HG02623 (cell line): ENCODE results near the gene CABP7.

ENCODE experiments used
- ATAC-seq: cut with Tn5 transposase; IDR thresholded peaks from one replicate; pipeline ENCODE4 v1.9.1; 2021; ENCODE audit warnings: moderate library complexity; ENCODE audit not compliant: unreplicated experiment

The CABP7 gene

GRCh38 chr22:29722151-29722550 lies 2.3 kb downstream of the CABP7 start:
- ATAC-seq: no peak

DNA sequence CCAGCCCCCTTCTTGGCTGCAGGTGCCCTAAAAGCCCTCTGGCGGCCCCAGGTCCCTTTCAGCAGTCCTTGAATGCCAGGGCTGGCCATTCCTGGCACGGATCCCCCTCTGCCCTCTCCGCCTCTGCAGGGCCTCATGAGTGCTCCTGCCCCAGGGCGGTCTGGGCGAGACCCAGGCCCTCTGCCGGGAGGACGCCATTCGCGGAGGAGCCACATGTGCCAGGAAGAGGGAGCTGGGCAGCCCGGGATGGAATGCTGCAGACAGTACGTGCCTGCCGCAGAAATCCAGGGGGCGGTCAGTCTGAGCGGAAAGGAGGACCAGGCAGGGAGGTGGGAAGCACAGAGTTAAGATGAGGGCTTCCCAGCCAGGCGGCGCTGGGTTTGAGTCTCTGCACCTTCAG lies 2.8 kb downstream of the CABP7 start:
- ATAC-seq: no peak

GRCh38 chr22:29723766-29724165 lies 4.0 kb downstream of the CABP7 start:
- no peak for ATAC-seq

DNA sequence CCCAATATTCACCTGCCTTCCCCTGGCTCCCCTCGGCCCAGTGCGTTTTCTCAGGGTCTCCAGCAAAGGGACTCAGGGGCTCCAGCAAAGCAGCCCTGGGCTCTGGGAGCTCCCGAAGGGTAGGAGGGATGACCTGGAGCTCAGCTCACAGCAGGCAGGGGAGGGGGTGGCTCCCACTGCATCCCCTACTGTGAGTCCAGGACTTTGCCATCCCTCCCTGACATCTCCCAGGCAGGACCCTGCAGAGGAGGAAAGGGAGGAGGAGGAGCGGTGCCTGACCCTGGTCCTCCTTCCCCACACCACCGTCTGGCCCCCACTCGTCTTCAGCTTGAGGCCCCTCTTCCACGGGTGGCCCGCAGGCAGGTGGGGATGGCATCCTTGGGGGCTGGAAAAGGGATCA lies 5.0 kb downstream of the CABP7 start:
- ATAC-seq: no peak

- ATAC-seq: no peak
These were observed 6.3 kb downstream of the CABP7 start for GRCh38 chr22:29726106-29726505.

DNA sequence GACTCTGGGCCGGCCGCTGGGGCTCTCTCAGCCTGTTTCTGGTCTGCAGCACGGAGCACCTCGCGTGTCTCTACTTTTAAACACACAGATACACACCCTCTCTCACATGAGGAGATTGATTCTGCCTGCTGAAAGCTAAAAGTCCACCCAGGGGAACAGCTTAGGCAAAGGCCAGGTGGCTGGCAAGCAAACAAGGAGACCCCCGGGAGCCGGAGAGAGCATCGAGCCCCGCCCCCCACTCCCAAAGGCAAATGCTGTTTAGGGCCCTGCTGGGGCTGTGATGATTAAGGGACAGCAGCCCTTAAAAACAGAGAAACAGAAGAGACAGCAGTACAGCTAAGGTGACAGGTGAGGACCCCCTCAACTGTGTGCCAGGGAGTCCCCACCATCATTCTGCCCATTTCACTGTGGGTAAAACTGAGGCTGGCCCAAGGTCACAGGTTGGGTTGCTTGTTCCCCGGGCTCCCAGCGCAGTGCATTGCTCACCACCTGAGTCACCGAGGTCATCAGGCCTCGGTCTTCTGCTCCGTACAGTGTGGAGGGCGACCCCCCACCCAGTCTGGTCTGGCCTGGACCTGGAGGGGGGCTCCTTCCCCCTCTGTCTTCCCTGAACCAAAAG lies 6.8 kb downstream of the CABP7 start:
- no peak for ATAC-seq

DNA sequence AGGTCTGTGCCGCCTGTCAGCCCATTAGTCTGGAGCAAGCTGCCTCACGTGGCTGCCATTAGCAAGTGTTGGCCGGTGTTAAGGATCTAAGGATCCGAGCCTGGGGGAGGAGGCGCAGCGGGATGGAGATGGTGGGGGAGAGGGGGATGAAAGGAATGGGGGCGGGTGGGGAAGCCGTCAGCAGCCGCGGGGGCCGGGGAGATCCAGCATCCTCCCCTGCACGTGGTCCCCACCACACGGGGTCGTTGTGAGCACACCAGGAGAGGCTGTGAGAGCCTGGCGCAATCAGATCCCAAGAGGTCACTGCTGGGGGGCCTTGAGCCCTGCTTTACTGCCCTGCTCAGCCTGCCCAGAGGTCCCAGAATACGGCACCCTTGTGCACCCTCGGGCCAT lies 7.3 kb downstream of the CABP7 start:
- no peak for ATAC-seq

- no peak for ATAC-seq
These were observed 9.4 kb downstream of the CABP7 start for GRCh38 chr22:29729161-29729560.

- no peak for ATAC-seq
These were observed 11.5 kb downstream of the CABP7 start for GRCh38 chr22:29731058-29731850.

DNA sequence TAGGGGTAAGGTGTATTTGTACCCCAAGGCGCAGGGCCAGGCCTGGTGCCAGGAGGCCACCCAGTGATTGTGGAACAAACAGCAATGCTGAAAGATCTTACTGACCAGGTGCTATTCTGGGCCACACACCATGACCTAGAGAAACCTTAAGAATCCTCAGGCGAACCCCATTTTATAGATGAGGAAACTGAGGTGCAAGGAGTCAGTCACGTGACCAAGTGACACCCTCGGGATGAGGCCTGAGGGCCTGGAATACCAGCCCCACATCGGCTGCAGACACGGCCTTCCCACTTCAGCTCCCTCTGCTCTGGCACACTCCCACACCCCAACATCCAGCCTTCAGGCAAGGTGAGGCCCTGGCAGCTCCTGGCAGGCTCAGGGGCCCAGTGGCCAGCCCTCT lies 13.1 kb downstream of the CABP7 start:
- ATAC-seq: no peak

DNA sequence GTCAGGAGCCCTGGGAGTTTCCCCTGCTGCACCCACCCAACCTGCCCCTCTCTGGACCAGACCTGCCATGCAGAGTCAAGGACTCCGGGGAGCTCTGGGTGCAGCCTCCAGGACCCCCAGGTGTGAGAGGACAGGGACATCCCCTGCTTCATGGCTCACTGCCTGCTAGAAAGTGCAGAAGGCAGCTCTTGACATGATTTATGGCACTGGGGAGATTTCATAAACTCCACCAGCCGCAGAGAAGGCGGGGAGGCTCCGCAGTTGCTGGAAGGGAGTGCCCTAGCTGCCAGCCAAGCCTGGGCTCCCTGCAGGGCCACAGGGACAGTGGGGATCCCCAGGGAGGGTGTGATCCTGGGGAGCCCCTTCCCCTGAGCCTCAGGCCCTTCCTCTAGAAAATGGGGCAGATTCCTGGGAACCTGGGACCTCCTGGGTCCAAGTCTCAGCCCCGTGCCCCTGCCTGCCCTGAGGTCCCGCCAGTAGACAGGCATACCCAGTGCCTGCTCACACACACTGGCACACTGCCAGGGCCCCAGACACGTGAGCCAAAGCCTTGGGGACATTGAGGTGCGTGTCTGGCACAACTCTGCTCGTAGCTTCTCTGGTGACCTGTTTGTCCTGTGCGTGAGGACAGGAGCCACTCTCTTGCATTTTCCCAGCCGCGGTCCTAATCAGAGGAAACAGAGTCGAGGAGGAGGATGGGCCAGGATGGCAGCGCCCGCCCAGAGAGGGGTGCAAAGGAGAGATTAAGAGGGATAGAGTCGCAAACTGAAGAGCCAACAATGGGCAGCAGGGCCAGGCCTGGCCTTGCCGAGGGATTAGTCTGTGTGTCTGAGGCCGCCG lies 13.8 kb downstream of the CABP7 start:
- ATAC-seq: no peak

DNA sequence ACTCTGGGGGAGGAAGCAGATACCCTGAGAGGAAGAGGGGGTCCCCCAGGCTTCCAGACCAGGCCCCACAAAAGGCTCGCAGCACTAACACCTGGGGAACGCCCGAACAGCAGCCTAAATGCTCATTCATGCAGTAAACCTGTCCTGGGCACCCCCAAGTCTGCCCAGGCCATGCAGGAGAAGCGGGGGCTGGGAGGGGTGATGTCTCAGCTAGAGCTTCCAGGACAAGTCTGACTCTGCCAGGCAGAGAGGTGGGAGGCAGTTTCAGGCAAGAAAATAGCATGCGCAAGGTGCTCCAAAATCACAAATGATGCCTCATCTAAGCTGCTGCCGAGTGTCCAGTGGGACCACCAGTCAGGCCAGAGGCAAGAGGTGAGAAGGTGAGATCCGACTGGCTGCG lies 14.6 kb downstream of the CABP7 start:
- ATAC-seq: no peak

DNA sequence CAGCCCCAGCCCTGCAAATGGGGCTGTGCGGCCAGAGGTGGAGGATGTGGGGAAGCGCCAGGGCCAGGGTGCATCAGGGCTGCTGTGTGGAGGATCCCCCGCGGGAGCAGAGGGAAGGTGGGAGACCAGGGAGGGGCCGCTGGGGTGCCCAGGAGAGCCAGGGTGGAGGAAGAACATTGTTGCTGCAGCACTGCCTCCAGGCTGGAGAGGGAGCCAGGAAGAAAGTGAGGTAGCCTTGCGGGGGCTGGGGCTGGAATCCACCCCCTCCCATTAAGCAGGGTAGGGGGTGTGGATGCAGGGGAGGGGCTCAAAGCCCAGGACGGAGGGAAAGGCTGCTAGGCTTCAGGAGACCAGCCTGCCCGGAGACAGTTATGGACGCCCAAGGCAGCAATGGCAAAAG lies 15.0 kb downstream of the CABP7 start:
- no peak for ATAC-seq

DNA sequence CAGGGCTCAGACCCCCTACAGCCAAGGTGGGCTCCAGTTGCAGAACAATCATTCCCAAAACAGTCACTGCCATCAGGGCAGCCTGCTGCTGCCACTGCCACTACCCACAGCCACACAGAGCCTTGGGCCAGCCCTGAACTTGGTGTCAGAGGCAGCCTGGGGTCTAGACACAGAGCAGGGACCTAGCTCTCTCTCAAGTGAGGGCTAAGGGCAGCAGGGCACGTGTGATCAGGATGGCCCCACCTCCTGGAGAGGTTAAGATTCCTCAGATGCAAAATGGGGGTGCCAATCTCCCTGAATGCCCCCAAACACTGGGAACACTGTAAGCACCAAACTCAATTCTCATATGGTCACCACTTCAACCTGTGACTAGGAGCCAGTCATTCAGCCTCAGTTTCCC lies 15.6 kb downstream of the CABP7 start:
- no peak for ATAC-seq

- ATAC-seq: no peak
These were observed 17.7 kb downstream of the CABP7 start for GRCh38 chr22:29737251-29738117.

DNA sequence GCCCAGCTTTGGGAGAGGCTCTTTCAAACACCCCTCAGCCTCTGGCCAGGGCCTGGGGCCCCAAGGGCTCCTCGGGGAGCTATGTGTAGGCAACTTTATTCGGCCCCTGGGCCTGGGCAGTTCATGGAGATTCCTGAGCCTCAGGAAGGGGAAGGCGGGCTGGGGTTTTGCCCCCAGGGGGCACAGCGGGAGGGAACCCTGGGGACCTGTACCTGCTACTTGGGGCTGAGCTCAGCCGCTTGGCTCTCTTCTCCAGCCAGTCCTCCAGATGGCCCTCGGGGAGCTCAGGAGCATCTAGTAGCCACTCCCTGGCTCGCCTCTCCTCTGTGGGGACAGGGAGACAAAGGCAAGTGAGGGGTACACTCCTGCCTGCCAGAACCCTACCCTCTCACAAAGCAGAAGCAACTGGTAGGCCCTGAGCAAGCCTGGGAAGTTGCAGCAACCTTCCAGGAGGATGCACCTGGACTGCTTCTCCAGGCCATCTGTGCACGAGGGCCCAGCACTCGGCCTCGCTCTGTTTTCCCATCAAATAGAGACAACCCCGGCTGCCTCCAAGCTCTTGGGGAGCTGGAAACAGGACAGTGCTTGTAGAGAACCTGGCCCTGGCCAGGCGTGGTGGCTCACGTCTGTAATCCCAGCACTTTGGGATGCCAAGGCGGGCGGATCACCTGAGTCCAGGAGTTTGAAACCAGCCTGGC lies 18.5 kb downstream of the CABP7 start:
- no peak for ATAC-seq

DNA sequence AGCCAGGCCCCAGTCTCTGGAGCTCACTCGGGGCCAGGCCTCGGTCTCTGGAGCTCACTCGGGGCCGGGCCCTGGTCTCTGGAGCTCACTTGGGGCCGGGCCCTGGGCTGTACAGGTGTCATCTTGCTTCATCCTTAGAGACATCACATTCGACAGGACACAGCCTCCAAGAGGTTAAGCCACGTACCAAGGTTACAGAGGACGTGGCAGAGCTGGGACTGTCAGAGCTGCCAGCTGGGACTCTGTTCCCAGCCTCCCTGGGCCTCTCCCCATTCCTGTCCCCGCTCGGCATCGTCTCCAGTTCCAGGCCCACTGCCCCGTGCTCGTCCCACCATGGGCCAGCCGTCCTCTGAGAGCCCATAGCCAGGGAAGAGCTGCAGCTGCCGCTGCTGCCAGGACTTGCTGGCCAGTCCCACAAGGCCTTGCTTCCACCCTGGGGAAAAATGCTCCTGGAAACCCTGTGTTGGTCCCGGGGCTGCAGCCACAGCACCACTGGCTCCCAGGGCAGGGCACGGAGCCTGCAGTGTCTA lies 19.6 kb downstream of the CABP7 start:
- no peak for ATAC-seq

DNA sequence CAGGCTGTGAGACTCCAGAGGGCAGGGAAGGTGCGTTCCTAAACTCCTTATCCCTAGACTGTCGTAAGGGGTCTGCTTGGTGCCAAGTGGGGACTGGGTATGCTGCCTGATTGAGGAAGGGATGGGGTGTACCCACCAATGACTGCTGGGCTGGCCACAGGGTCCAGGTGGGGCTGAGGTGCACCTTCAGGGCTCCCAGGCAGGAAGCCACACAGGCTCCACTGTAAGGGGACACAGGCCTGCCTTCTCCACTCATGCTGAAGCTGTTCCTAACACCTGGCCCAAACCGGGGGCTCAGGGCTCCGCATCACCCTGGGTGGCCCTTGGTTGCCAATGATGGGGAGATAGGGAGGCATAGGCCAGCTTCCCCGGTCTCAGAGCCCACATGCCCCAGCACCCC lies 20.4 kb downstream of the CABP7 start:
- ATAC-seq: no peak

DNA sequence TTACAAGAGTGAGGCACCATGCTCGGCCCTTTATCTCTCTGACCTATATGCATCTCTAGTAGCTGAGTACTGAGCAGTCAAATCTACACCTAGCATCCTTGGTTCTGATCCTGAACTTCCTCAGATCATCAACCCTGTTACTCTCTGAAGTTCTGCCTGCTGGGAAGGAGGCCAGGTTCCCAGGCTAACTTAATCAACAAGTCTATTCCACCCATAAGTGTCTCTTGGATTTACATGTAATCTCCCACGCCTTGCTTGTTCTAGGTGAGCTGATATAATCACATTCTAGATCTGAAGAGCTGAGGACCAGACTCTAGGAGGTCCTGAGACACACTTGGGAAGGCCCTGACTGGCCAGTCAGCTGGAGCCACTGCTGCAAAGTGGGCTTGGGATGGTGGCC lies 22.1 kb downstream of the CABP7 start:
- no peak for ATAC-seq

DNA sequence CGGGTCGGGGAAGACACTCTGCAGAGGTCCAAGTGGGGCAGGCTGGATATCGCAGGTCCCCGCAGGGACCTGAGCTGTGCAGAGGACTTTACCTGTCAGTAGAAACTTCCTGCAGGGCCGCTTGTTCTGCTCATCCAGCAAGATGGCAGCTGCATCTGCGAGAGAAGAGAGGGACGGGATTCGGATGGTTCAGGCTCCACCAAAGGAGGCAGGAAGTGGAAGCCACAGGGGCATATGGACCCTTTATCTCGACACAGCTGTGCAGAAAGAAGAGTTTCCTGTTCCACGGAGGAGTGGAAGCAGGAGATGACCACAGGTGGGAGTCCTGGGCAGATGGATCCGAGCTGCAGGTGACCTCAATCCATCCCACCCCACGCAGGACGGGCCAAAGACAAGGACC lies 22.5 kb downstream of the CABP7 start:
- ATAC-seq: no peak
